GM18867 (cell line): Measurements from ENCODE around the gene NEURL1.
"Not testable (repeated sequence)": the region's sequence is repeated elsewhere in the genome, so short reads cannot be mapped to it uniquely, and the experiment has no call there.

ENCODE experiments used
- ATAC-seq: cut with Tn5 transposase; IDR thresholded peaks from one replicate; pipeline ENCODE4 v1.9.1; 2021; ENCODE audit warnings: mild to moderate bottlenecking, moderate library complexity; ENCODE audit not compliant: unreplicated experiment

NEURL1 gene

DNA sequence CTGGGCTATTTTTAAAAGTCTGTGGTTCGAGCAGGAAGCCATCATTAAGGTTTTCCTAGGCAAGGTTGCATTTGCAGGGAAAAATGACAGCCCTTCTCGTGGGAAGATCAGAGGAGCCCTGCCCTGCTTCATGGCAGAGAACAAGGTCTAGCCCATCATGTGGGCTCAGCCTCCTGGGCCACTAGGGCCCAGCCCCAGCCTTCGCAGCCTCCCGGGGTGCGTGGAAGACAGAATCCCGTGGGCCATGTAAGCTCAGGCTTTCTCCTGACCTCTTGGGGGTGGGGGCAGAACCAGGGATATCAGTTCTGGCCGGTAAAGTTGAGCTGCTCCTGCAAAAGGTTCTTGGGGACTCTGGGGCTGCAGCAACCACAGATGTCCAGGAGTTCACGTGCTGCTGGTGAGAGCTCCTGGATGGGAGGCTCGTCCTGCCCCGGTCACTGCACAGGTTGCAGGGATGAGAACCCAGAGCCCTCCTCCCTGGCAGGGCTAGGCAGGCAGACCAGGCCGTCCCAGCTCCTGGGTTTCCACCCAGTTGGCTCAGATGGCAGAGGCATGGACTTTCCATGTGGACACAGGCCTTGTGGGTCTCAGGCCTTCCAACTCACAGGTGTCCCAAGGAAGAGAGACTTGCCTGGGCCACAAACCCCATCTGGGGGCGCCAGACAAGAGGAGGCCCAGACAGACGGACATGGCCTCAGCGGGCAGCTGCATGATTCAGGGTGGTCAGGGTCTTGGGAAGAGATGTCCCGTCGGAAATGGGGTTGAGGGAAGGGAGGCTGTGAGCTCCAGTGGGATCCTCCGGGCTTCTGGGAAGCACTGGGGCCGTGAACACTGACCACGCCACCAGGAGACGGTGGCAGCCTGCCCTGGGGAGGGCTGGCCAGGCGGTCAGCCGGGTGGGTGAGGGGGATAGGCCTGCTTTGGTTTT is 126.2 kb downstream of the NEURL1 start:
- ATAC-seq = no peak

DNA sequence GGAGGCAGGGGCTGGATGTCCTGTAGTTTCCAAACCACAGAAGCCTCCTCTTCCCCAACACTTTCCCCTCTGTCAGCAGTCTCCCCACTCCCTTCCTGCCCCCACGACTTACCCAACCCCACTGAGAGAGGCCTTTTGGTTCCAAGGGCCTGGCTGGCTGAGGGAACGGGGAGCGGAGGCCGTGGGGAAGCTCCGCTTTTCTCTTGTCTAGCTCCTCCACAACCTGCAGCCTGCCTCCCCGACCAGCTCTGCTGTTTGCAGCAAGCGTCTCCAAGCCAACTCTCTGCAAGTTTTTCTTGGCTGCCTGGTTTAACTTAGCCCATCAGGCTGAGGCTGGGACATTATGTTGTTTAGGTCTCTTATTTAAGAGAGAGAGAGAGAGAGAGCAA is 126.8 kb downstream of the NEURL1 start:
- ATAC-seq = no peak

DNA sequence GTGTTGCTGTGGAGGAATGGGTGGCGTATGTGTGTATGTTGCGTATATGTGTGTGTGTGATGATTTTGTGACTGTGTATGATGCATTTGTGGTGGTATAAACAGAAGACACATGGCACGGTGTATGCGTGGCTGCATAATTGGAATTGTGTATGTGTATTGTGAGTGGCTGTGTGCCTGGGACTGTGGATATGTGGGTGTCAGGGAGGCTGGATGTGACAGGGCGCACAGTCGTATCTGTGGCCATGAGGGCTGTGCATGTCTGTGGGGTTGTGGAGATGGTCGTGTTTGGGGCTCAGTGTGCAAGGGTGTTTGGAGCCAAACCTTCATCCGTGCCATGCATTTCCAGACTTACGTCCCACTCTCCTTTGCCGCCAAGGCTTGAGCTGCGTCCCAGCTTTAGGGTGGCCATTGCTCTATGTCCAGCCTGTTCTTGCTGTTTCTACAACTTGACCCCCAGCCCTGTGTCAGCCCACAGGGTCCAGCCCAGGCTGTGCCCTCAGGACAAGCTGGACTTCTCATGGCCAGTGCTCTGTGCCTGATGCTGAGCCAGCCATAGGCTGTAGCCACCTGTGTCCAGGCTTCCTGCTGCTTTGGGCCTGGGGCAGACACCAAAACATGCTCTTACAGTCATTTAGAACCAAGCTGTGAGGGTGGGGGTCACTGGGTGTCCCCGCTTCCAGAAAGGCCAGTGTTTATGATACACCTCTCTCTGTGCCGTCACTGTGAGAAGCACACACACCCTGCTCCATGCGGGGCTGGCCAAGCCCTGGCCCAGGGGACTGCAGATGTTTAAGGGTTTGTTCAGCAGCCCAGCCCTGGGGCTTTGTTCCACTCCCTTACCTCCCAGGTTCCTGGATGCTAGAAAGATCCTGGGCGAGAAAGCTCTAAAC is 127.6 kb downstream of the NEURL1 start:
- ATAC-seq = no peak

DNA sequence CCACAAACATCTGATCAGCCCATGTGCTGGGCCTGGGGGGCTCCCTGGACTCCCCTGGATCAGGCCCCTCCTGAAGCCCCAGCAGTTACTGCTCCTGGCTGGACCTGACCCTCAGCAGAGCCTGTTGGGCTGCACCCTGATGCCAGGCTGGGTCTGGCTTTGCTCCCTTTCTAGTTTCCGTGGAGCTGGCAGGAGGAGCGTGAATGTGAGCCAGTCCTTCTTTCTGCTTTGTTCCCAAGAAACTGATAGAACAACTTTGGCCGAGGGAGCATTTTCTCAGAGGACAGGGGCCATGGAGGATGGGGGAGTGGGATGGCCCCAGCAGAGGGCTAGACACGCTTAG is 128.2 kb downstream of the NEURL1 start:
- no peak for ATAC-seq

DNA sequence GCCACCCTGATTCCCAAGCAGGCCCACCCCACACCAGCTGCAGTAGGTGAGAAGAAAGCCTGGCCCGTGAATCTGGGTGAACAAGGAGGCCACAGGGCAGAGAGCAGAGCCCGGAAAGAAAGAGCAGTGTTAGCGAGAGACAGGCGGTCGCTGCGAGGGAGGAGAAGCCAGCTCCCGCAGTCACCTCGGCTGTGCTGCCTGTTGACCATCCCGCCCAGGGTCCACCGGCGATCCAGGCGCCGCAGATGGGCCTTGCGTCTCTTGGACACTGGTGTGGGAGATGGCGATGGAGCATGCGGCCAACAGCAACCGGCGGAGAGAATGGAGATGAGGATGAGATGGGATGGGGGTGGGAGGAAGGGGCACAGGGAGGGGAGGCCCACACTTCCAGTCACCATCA is 128.8 kb downstream of the NEURL1 start:
- ATAC-seq = no peak

DNA sequence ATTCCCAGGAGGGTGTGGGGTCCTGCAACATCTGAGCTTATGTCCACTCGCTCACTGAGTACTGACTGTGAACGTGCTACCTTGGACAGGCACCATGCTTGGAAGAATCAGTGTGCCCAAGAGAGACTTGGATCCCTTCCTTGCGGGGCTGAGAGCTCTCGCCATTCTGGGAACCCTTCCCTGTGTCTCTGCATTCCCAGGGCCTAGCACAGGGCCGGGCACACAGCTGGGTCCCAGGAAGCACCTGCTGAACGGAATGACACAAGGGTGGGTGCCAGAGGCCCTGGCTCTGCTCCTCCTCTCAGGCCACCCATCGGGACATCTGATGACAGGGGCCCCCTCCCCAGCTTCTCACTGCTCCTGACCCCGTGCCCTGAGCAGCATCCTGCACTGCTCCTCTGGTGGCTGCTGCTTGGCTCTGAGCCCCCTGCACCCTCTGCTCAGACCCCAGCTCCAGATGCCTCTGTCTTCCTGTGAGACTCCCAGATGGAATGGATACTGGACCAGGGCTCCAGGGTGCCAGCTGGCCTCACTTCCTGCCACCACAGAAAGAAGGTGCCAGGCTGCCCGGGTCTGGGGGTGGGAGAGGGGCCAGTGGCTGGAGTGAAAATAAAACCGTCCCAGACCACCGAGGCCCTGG is 129.6 kb downstream of the NEURL1 start:
- no peak for ATAC-seq

DNA sequence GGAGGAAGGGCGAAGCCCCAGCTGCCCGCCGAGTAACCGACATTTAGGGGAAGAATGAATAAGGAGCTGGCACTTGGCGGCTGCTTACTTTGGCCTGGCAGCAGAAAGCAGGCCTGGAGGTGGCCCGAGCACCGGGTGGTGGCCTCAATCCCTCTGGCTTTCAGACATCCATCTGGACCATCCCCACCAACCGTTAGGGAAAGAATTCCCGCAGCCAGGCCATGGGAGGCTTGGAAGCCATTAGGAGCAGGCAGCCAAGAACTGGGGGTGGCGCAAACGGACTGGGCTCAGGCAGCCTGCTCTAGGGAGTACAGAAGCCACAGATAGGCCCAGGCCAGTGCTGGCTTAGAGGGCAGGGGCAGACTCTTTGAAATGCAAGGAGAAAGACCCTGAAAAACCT is 132.7 kb downstream of the NEURL1 start:
- ATAC-seq = no peak

DNA sequence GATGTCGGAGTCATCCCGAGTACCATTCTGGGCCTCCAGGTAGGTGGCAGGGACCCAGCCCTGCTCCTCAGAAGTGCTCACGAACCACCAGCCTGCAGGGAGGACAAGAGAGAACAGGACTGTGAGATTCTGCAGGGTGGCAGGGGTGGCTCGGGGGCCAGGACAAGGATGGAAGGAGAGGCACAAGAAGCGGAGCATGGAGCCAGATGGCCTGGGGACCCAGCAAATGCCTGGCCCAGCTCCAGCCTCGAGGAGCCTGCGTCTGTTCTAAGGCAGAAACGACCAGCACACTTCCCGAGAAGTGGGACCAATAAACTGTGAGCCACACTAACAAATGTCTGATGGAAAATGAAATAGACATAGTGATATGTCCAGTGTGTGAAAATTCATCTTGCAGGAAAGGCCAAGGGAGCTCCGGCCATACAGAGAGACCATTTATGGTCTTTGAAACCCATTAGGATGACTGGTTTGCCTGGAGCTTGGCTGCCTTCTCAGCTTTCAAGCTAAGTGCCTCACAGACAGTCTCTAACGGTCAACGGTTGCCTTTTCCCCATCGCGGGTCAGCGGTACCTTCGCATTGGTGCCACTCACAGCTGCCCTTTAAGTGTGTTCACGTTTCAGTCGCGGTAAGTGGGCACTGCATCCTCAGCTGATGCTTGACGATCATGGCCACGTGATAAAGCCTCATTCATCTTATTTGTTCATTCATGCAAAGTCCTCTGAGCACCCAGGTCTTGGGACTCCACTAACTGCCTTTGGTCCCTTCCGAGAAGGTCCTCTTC is 133.8 kb downstream of the NEURL1 start:
- no peak for ATAC-seq

DNA sequence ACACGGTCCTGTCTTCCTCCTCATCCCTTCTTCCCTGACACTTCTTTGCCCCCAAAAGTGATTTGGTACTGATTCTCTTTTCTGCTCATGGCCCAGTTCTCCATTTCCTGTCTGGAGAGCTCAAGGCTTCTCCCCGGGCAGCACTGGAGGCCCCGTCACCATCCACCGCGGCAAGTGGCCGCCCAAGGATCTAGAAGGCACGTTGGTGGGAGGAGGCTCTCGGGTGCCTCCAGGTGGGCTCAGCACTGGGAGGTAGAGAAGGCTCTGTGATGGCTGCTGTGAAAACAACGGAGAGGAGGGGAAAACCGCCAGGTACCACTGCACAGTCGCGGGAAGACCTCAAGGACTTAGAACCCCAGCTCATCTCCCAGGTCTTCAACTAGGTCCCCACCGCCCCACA is 134.4 kb downstream of the NEURL1 start:
- ATAC-seq = no peak

DNA sequence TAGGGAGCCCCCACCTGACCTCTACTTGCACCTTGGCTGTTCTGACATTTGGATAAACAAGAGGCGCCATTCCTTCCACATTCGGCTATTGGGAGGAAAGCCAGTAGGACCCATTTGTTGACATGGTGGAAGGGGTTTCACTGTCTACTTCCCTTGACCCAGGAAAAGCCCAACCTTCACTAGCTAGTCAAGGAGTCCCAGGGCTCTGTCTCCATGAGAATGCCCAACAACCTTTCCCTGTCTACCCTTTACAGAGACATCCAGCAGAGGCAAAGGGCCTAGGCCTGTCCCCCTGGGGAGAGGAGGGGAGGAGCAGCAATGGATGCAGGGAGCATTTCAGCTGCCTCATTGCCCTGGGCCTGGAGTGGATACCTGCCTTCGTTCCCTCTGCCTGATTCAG is 136.1 kb downstream of the NEURL1 start:
- ATAC-seq = no peak

DNA sequence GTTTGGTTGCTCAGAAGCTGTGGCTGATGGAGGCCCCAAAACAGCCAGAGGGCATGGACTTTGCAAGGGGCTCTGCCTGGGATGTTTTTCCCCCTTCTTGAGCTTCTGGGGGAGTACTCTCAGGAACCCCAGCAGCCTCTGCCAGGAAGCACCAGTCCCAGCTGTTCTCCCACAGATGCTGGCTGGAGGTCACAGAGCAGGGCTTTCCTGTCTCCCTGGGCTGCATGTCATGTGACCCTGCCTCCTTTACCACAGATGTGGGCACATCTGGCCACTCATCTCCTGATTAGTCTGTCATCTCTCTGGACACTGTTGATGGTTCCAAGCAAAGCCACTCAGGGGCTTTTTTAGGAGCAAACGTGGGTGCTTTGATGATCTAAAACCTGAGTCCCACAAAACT is 136.7 kb downstream of the NEURL1 start:
- no peak for ATAC-seq

DNA sequence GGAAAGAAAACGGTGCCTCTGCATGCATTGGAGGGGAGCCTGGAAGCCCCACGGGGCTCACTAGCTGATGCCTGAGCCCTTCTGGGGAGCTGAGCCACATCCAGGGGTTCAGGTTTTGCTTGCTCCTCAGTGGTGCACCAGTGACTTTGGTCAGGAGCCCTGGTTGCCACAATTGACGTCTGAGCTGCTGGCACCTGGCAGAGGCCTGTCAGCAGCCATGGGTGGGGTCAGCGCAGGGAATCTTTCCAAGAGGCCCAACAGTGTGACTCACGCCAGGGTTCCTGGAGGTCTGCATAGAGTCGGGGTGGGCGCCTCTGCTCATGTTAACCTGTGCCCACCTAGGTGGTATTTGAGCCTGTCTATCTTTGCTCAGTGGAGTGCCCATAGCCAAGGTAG is 138.7 kb downstream of the NEURL1 start:
- no peak for ATAC-seq

DNA sequence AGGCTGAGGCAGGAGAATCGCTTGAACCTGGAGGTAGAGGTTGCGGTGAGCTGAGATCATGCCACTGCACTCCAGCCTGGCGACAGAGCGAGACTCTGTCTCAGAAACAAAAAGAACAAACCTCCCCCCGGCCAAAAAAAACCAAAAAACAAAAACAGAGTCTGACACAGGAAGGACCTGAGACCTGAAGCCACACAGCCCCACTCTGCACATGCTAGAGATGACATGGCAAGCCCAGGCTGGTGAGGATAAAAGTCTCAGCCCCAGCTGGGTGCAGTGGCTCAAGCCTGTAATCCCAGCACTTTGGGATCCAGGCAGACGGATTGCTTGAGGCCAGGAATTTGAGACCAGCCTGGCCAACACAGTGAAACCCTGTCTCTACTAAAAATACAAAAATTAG is 139.4 kb downstream of the NEURL1 start:
- not testable (repeated sequence) for ATAC-seq

DNA sequence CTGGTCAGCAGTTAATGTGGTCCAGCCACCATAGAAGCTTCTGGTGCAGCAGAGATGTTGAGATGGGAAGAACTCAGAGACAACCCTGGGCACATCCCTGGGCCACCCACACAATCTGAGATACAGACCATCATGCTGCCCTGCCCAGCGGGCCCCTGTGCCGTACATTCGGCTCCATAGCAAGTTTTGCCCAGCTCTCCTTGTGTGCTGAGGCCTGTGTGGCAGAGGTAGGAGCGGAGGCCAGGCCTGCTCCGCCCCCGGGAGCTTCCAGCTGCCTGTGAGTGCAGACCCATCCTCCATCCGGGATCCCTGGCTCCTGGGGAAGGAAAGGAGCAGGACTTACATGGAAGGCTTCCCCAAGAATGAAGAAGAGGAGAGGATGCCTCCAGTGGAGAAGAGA is 140.3 kb downstream of the NEURL1 start:
- ATAC-seq = no peak

DNA sequence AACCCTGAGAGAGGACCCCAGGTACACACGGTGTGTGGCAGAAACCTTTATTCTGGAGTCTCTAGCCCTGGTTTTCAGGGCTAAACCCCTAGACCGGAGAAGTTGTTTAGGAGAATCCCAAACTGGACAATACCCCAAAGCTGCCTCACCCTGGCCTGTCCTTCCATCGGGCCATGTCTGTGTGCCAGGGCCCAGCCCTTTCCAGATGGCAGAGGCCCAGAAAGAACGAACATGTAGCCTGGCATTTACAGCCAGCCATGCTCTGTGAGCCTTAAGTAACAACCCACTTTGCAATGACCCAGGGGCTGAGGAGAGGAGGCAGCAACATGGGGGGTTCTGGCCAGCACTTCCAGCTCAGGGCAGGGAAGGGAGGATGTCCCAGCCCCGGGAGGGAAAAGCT is 142.1 kb downstream of the NEURL1 start:
- ATAC-seq = no peak

DNA sequence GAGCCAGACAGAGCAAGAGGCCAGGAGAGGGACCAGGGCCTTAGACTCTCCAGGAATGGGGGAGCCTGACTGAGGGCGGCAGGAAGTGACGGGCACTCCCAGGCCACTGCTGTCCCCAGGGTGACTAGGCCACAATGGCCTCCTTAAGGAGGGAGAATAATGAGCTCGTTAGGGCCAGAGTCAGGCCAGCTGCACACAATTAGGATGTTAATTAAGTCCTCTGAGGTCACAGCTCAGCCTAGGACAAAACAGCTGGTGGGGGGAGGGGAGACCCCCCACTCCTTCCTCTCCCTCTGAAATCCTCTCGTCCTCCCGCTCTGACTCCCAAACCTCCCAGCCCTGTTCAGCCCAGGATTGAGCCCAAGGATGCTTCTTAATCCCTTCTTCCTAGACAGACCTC is 143.0 kb downstream of the NEURL1 start:
- ATAC-seq = no peak

DNA sequence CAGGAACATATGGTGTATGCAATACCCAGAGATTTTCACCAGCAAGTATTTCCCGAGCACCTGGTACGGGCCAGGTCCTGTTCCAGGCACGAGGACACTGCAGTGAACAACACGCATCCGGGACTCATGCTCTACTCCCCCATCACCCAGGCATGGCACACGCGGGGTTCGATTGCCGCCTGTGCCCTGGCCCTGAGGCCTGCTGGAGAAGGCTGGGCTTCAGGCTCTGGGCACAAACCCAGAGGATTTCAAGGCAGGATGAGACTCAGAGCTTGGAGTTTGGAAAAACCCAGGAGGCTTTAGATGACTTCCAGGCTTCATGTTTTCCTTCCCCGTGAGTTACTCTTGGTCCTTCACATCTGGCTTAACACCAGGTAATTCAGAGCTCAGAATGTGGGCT is 143.5 kb downstream of the NEURL1 start:
- no peak for ATAC-seq

DNA sequence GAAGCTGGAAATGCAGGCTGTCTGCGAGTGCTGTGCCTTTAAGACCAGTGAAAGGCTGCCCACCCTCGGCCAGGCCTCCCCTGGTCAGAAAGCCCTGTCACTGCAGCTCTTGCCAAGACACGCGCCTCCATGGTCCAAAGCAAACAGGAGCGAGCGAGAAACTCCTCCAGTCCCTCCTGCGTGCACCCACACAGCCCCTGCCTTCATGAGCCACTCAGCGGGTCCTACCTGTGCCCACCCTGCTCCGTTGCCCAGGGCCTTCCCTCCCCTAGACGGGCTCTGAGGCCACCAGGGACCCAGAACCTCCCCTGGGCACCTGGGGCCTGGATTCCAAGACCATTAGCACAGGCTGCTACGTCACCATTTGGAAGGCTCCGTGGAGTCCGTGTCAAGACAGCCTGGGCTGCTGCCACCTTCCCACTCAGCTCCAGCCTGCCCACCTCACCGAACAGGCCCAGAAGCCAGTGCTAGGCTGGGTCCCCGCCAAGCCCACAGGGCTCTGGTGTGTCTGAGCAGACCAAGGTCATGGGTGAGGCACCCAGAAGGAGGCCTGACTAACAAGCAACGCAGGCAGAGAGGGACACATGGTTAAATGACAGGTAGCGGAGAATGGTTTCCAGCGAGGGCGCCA is 144.5 kb downstream of the NEURL1 start:
- no peak for ATAC-seq

DNA sequence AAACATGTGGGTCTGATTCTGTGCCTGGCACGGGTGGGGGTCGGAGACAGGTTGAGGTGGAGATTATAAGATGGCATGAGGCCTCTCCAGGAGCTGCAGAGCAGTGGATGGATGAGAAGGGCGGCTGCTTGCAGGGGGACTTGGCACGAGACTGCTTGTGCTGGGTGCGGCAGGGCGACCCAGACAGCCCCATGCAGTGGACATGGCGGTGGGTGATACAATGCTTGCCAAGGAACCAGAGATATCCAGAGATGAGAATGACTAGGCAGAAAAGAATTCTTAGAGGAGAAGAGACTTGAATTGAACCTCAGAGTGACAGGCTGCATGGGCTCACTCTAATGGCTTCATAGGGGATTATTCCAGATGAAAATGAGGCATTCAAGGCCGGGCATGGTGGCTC is 145.4 kb downstream of the NEURL1 start:
- no peak for ATAC-seq

DNA sequence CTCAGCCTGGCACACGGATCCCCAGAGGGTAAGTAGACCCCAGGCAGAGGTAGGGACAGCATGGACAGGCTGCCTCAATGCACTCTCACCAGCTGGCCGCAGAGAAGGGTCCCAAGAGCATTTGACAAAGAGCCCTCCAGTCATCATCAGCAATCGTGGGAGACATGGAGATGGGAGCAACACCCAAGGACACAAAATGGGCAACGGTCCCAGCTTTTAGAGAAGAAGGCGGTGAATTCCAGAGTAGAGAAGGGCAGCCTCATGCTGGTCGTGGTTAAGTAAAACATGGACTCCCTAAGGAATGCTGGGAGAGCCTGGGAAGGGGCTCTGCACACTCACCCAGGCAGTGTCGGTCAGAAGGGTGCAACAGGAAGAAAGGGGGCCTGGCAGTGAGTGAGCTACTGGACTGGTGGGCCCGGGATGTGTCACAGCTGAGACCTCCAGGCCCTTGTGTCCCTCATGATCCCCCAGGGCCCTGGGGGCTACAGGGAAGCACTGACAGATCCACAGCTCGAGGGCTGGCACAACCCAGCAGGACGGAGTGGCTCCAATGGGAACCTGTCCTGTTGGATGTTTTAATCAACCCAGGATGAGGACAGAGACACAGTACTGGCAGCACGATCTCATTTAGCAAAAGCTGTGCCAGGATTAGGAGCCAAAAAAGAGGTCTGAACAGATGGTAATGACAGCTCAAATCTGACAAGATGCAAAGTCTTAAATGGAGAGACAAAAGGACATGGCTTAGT is 147.1 kb downstream of the NEURL1 start:
- no peak for ATAC-seq
